Measurements from ENCODE around the gene TBC1D8. TPM values are rescaled to one million over a fixed set of nuclear protein-coding genes. Genes with fewer than 3 reads are reported as not detected.
A peak's percentile ranks its signal among the peaks of the same experiment; 100 is the strongest.

The TBC1D8 gene
- total and polyA plus RNA-seq, 2 of the 13 experiments (the other 11 are each of a cell fraction or from before 2014, with no cell fraction given): 45.1 to 95.4 TPM

DNA sequence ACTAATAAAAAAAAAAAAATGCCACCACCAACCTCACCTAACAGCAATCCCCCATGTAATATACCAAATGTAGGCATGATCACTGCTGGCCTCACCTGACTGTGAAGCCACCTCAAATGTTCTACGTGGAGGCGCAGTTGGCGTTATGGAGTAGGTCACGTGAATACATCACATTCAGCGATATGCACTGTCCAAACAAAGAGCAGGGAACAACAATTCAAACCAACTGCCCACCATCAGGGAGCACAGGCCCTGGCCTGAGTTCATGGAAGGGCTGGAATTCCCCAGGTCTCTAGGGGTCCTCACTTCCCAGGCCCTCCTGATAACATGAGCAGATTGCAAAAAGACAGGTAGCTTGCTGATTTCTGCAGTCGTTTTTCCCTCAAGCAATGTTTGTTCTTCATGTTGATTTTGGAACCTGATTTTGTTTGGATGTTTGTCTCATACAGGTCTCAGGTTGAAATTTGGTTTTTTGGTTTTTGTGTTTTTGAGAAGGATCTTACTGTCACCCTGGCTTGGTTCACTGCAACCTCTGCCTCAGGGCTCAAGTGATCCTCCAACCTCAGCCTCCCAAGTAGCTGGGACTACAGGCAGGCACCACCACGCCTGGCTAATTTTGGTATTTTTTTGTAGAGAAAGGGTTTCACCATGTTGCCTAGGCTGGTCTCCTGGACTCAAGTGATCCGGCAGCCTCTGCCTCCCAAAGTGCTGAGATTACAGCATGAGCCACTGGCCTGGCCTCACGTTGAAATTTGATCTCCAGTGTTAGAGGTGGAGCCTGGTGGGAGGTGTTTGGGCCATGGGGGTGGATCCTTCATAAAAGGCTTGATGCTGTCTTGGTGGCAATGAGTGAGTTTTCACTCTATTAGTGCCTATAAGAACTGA, 15.5 kb downstream of the TBC1D8 start (continued):
- TF ChIP-seq, protein P1, sequence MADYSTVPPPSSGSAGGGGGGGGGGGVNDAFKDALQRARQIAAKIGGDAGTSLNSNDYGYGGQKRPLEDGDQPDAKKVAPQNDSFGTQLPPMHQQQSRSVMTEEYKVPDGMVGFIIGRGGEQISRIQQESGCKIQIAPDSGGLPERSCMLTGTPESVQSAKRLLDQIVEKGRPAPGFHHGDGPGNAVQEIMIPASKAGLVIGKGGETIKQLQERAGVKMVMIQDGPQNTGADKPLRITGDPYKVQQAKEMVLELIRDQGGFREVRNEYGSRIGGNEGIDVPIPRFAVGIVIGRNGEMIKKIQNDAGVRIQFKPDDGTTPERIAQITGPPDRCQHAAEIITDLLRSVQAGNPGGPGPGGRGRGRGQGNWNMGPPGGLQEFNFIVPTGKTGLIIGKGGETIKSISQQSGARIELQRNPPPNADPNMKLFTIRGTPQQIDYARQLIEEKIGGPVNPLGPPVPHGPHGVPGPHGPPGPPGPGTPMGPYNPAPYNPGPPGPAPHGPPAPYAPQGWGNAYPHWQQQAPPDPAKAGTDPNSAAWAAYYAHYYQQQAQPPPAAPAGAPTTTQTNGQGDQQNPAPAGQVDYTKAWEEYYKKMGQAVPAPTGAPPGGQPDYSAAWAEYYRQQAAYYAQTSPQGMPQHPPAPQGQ (CRISPR knock-in tag; IDR thresholded peaks at IDR 0.05; ENCODE audit: borderline replicate concordance): no peak
- TF ChIP-seq YEATS4 (CRISPR knock-in tag; IDR thresholded peaks at IDR 0.05; ENCODE audit: borderline replicate concordance) (no peak), CENPX (CRISPR knock-in tag; IDR thresholded peaks at IDR 0.05) (no peak), REPIN1 (CRISPR knock-in tag; IDR thresholded peaks at IDR 0.05; ENCODE audit: borderline replicate concordance, low read depth) (no peak), EZH2 (conservative IDR thresholded peaks at IDR 0.05; ENCODE audit: low read depth, low read length) (no peak), MAFG (CRISPR knock-in tag; IDR thresholded peaks at IDR 0.05) (no peak), NR3C1 (CRISPR knock-in tag; IDR thresholded peaks at IDR 0.05) (no peak), NAIF1 (CRISPR knock-in tag; IDR thresholded peaks at IDR 0.05; ENCODE audit: borderline replicate concordance) (no peak), TBX3 (IDR thresholded peaks at IDR 0.05; ENCODE audit: borderline replicate concordance) (no peak), NFATC3 (CRISPR knock-in tag; IDR thresholded peaks at IDR 0.05) (no peak), HMG20A (CRISPR knock-in tag; IDR thresholded peaks at IDR 0.05; ENCODE audit: borderline replicate concordance) (no peak), BORCS8-MEF2B (CRISPR knock-in tag; IDR thresholded peaks at IDR 0.05) (no peak), ZNF678 (CRISPR knock-in tag; IDR thresholded peaks at IDR 0.05) (no peak), ZNF567 (CRISPR knock-in tag; IDR thresholded peaks at IDR 0.05; ENCODE audit: borderline replicate concordance) (no peak), ZNF792 (CRISPR knock-in tag; IDR thresholded peaks at IDR 0.05) (0 out of 2 replicates have a peak, but pooled peaks have one; percentile 28), AGO1 (IDR thresholded peaks at IDR 0.05; ENCODE audit: low read depth, low read length, poor library complexity, severe bottlenecking) (no peak)
- TF ChIP-seq, protein P2, sequence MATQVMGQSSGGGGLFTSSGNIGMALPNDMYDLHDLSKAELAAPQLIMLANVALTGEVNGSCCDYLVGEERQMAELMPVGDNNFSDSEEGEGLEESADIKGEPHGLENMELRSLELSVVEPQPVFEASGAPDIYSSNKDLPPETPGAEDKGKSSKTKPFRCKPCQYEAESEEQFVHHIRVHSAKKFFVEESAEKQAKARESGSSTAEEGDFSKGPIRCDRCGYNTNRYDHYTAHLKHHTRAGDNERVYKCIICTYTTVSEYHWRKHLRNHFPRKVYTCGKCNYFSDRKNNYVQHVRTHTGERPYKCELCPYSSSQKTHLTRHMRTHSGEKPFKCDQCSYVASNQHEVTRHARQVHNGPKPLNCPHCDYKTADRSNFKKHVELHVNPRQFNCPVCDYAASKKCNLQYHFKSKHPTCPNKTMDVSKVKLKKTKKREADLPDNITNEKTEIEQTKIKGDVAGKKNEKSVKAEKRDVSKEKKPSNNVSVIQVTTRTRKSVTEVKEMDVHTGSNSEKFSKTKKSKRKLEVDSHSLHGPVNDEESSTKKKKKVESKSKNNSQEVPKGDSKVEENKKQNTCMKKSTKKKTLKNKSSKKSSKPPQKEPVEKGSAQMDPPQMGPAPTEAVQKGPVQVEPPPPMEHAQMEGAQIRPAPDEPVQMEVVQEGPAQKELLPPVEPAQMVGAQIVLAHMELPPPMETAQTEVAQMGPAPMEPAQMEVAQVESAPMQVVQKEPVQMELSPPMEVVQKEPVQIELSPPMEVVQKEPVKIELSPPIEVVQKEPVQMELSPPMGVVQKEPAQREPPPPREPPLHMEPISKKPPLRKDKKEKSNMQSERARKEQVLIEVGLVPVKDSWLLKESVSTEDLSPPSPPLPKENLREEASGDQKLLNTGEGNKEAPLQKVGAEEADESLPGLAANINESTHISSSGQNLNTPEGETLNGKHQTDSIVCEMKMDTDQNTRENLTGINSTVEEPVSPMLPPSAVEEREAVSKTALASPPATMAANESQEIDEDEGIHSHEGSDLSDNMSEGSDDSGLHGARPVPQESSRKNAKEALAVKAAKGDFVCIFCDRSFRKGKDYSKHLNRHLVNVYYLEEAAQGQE (IDR thresholded peaks at IDR 0.05; ENCODE audit: borderline replicate concordance in 1 of 2, low read depth in 1 of 2, low read length in 2 of 2): no peak
- TF ChIP-seq, protein P3, sequence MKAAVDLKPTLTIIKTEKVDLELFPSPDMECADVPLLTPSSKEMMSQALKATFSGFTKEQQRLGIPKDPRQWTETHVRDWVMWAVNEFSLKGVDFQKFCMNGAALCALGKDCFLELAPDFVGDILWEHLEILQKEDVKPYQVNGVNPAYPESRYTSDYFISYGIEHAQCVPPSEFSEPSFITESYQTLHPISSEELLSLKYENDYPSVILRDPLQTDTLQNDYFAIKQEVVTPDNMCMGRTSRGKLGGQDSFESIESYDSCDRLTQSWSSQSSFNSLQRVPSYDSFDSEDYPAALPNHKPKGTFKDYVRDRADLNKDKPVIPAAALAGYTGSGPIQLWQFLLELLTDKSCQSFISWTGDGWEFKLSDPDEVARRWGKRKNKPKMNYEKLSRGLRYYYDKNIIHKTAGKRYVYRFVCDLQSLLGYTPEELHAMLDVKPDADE (CRISPR knock-in tag; IDR thresholded peaks at IDR 0.05): no peak

Data from HepG2 (cell line).